MCF 10A (cell line): ENCODE results near the gene ZNF570. TPM values are rescaled to one million over a fixed set of nuclear protein-coding genes. Genes with fewer than 3 reads are reported as not detected.
A peak's percentile ranks its signal among the peaks of the same experiment; 100 is the strongest.

Experiments used
- Bru-seq: library from RNA; stranded (reverse); fragments of 400-500 nt; gene quantifications from one replicate; lab custom pipeline; 2021; lab: Mats Ljungman, UMichigan
- BruChase-seq, 2 experiments: library from RNA; stranded (reverse); fragments of 400-500 nt; gene quantifications; one replicate each; lab custom pipeline; 2021; lab: Mats Ljungman, UMichigan
- BruUV-seq: library from RNA; stranded (reverse); fragments of 400-500 nt; replicated peaks from 2 replicates; lab custom pipeline; 2021; lab: Mats Ljungman, UMichigan
- CTCF ChIA-PET: fragments of 300-600 bp; sonication (Branson Sonifier 250); formaldehyde crosslinking; extraction: SDS; loops from one replicate; lab custom pipeline; 2021; ENCODE audit warnings: antibody characterized with exemption, inconsistent platforms; lab: Yijun Ruan, JAX
- POLR2A ChIA-PET: fragments of 300-600, 350-650 bp; sonication (Branson Sonifier 250); formaldehyde crosslinking; extraction: SDS; loops from one replicate; lab custom pipeline; 2020; ENCODE audit warnings: antibody characterized with exemption, inconsistent platforms; lab: Yijun Ruan, JAX
- DNase-seq: peaks from one replicate; pipeline ENCODE4 v3.0.0-alpha.2; 2018; ENCODE audit not compliant: unreplicated experiment
- H3K27ac Mint-ChIP-seq: one replicate; pipeline ENCODE4 v1.8.0; 2022; ENCODE audit warnings: mild to moderate bottlenecking, low read depth, mixed read lengths; ENCODE audit not compliant: unreplicated experiment
- H3K27me3 Mint-ChIP-seq: one replicate; pipeline ENCODE4 v1.8.0; 2022; ENCODE audit warnings: mixed read lengths; ENCODE audit not compliant: insufficient read depth, unreplicated experiment
- H3K36me3 Mint-ChIP-seq: one replicate; pipeline ENCODE4 v1.8.0; 2022; ENCODE audit warnings: mild to moderate bottlenecking, moderate library complexity, mixed read lengths; ENCODE audit not compliant: insufficient read depth, unreplicated experiment
- H3K4me1 Mint-ChIP-seq: one replicate; pipeline ENCODE4 v1.8.0; 2022; ENCODE audit warnings: mixed read lengths; ENCODE audit not compliant: insufficient read depth, unreplicated experiment
- H3K4me3 Mint-ChIP-seq: one replicate; pipeline ENCODE4 v1.8.0; 2022; ENCODE audit warnings: mild to moderate bottlenecking, moderate library complexity, mixed read lengths; ENCODE audit not compliant: unreplicated experiment
- H3K9me3 Mint-ChIP-seq: one replicate; pipeline ENCODE4 v1.8.0; 2022; ENCODE audit warnings: mixed read lengths; ENCODE audit not compliant: unreplicated experiment
- CTCF ChIP-seq: fragments of 200-600 bp; IDR thresholded peaks from one replicate; pipeline ENCODE4 v1.8.0; 2022; ENCODE audit warnings: antibody characterized with exemption, mild to moderate bottlenecking; ENCODE audit not compliant: unreplicated experiment
- intact Hi-C: fragments of 100-400 bp; cut with micrococcal nuclease; formaldehyde crosslinking; loops from 2 replicates; pipeline ENCODE4 v1.14.1; 2022
- long read RNA-seq: library from polyadenylated mRNA; stranded (forward); transcript quantifications from one replicate; pipeline ENCODE4 v2.0.0, GENCODE V29; 2022
- total RNA-seq: library from RNA; stranded (reverse); gene quantifications from 2 replicates; pipeline ENCODE4 v1.2.3, GENCODE V29; 2022

Gene ZNF570
- total RNA-seq (0.96 and 1.4 TPM in 2 replicates), Bru-seq, nascent RNA (percentile 32 among the genes with signal in this experiment), BruChase-seq, experiment 1, labeled RNA remaining after a 6-hour chase (percentile 40 among the genes with signal in this experiment), BruChase-seq, experiment 2, labeled RNA remaining after a 2-hour chase (percentile 42 among the genes with signal in this experiment)
- long read RNA-seq, full-length matches to known transcripts = 1 of 1 reads
- long read RNA-seq, partial matches to known transcripts = 0 of 1 reads
- long read RNA-seq, other reads (novel, unspliced or antisense) = 0 of 1 reads

- Mint-ChIP-seq H3K27ac (peak within 1 kb of the TSS; percentile 78), H3K27me3 (no peaks in the 10 kb centered on the region), H3K9me3 (peaks cover 16% of the 10 kb centered on the region), H3K4me1 (no peaks in the 10 kb centered on the region), H3K4me3 (peak within 1 kb of the TSS; percentile 91), H3K36me3 (no peaks in the 10 kb centered on the region)
- ChIA-PET POLR2A (interaction anchor here (0.6 to 4.5 kb wide), 4 partner anchors 99 to 438 kb away, joined by 3 to 42 read pairs (median 6); partner anchors contain the start of genes SIPA1L3, ZNF383, ZNF527 and ZNF540), CTCF (interaction anchor here (1.2 kb wide), 1 partner anchor 1090 kb away, joined by 3 read pairs; the partner anchor contains the start of gene ZFP14)
- no peak for TF ChIP-seq CTCF
- no TSS peak for BruUV-seq
- intact Hi-C loops = loop anchor here (5.0 kb wide), 1 partner anchor 252 kb away; the partner anchor contains the start of gene ZNF383
- no peak for DNase-seq
Observed at GRCh38 chr19:37468961-37469777, at the start of gene ZNF570. Gene ZNF570 (plus strand): TSS chr19:37469356. CDS start chr19:37470355, 999 bp downstream.

GRCh38 chr19:37452500-37453245, 16.5 kb upstream of the ZNF570 start:
- BruUV-seq = no TSS peak
- Mint-ChIP-seq H3K27me3 (no peaks in the 10 kb centered on the region), H3K27ac (no peak overlapping the region), H3K36me3 (no peaks in the 10 kb centered on the region), H3K4me3 (no peak overlapping the region), H3K9me3 (peaks cover 79% of the 10 kb centered on the region), H3K4me1 (no peaks in the 10 kb centered on the region)
- no peak for DNase-seq
- CTCF ChIA-PET = no interaction called here
- intact Hi-C loops = no loop called here
- POLR2A ChIA-PET = no interaction called here
- TF ChIP-seq CTCF = no peak

GRCh38 chr19:37466277-37466797, 2.8 kb upstream of the ZNF570 start:
- Mint-ChIP-seq H3K4me3 (peak overlapping the region; percentile 91), H3K4me1 (no peaks in the 10 kb centered on the region), H3K27ac (peak overlapping the region; percentile 72), H3K27me3 (no peaks in the 10 kb centered on the region), H3K9me3 (peaks cover 16% of the 10 kb centered on the region), H3K36me3 (no peaks in the 10 kb centered on the region)
- intact Hi-C loops = loop anchor here (5.0 kb wide), 1 partner anchor 249 kb away; the partner anchor contains the start of gene ZNF383
- TF ChIP-seq CTCF = no peak
- ChIA-PET POLR2A (interaction anchor here (4.5 kb wide), 1 partner anchor 128 kb away, joined by 42 read pairs; the partner anchor contains the start of genes ZNF540 and ZNF571), CTCF (interaction anchor here (0.6 kb wide), 1 partner anchor 195 kb away, joined by 3 read pairs; no protein-coding TSS in a partner anchor)
- DNase-seq = no peak
- no TSS peak for BruUV-seq
